ENCODE measurements around the gene DDOST.

DNA sequence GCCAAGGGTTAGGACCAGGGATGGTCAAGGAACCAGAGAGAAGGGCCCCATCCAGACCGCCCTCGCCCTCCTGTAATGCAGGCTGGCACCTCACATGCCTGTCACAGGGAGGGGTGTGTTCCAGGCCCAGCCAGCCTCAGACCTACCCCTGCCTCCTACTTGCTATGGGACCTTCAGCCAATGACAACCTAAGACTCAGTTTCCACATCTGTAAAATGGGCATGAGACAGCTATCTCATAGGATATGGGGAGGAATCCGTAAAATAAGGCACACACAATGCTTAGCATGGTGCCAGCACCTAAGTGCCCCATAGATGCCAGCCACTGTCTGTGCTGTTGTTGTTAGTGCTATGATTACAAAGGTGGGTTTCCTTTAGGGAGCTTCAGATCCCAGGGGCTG, 48.7 kb upstream of the DDOST start:
- TF ChIP-seq CTCF (conservative IDR thresholded peaks at IDR 0.05; ENCODE audit: low read depth, low read length) (no peak), EZH2 (IDR thresholded peaks at IDR 0.05; ENCODE audit: borderline replicate concordance, low read depth, low read length, poor library complexity, severe bottlenecking) (no peak)
